ENCODE data around the gene HLA-DMA. TPM values are rescaled to one million over a fixed set of nuclear protein-coding genes. Genes with fewer than 3 reads are reported as not detected.
A peak's percentile ranks its signal among the peaks of the same experiment; 100 is the strongest.

Gene HLA-DMA
- total RNA-seq, 1 donor from 2014 or later, result 2.1 TPM

DNA sequence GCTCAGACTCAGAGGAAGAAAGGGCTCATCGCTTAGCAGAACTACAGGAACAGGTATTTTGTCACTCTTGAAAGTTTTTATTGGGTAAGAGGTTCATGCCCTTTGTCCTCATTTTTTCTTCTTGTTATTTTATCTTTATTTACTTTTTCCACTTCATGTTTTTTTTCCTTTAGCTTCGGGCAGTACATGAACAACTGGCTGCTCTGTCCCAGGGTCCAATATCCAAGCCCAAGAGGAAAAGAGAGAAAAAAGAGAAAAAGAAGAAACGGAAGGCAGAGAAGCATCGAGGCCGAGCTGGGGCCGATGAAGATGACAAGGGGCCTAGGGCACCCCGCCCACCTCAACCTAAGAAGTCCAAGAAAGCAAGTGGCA is 25.0 kb upstream of the HLA-DMA start:
- Mint-ChIP-seq H3K36me3 (peaks cover 61% of the 10 kb centered on the region), H3K27me3 (ENCODE audit: low read depth) (no peaks in the 10 kb centered on the region), H3K9me3 (no peaks in the 10 kb centered on the region), H3K4me1 (peaks cover 32% of the 10 kb centered on the region), H3K4me3 (no peak overlapping the region), H3K27ac (no peak overlapping the region)
- DNase-seq (ENCODE audit: low spot score in 2 of 2, unreplicated experiment in 2 of 2), result no peak
- TF ChIP-seq, protein P1, sequence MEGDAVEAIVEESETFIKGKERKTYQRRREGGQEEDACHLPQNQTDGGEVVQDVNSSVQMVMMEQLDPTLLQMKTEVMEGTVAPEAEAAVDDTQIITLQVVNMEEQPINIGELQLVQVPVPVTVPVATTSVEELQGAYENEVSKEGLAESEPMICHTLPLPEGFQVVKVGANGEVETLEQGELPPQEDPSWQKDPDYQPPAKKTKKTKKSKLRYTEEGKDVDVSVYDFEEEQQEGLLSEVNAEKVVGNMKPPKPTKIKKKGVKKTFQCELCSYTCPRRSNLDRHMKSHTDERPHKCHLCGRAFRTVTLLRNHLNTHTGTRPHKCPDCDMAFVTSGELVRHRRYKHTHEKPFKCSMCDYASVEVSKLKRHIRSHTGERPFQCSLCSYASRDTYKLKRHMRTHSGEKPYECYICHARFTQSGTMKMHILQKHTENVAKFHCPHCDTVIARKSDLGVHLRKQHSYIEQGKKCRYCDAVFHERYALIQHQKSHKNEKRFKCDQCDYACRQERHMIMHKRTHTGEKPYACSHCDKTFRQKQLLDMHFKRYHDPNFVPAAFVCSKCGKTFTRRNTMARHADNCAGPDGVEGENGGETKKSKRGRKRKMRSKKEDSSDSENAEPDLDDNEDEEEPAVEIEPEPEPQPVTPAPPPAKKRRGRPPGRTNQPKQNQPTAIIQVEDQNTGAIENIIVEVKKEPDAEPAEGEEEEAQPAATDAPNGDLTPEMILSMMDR (IDR thresholded peaks at IDR 0.05; ENCODE audit: unreplicated experiment), result no peak

DNA sequence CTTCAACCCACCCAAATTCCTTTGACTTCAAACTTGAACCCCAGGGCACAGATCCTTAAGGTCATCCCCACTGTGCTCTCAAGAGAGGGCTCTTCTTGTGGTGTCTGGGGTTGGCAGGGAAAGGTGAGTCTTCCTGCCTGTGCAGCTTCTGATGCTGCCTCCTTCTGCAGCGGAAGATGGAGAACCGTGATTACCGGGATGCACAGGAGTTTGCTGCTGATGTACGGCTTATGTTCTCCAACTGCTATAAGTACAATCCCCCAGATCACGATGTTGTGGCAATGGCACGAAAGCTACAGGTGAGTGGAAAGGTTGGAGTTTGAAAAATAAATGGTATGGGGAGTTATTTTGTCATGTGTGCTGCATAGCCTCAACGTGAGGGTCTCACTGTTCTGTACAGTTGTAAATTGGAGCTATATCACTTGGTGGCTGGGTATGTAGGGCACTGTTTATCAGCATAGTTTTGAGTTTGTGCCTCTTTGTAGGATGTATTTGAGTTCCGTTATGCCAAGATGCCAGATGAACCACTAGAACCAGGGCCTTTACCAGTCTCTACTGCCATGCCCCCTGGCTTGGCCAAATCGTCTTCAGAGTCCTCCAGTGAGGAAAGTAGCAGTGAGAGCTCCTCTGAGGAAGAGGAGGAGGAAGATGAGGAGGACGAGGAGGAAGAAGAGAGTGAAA is 24.5 kb upstream of the HLA-DMA start:
- Mint-ChIP-seq H3K36me3 (peaks cover 66% of the 10 kb centered on the region), H3K4me1 (peaks cover 32% of the 10 kb centered on the region), H3K27me3 (ENCODE audit: low read depth) (no peaks in the 10 kb centered on the region), H3K4me3 (no peak overlapping the region), H3K27ac (no peak overlapping the region), H3K9me3 (no peaks in the 10 kb centered on the region)
- TF ChIP-seq, protein P1 (IDR thresholded peaks at IDR 0.05; ENCODE audit: unreplicated experiment), result no peak
- DNase-seq (ENCODE audit: low spot score in 2 of 2, unreplicated experiment in 2 of 2), result no peak

DNA sequence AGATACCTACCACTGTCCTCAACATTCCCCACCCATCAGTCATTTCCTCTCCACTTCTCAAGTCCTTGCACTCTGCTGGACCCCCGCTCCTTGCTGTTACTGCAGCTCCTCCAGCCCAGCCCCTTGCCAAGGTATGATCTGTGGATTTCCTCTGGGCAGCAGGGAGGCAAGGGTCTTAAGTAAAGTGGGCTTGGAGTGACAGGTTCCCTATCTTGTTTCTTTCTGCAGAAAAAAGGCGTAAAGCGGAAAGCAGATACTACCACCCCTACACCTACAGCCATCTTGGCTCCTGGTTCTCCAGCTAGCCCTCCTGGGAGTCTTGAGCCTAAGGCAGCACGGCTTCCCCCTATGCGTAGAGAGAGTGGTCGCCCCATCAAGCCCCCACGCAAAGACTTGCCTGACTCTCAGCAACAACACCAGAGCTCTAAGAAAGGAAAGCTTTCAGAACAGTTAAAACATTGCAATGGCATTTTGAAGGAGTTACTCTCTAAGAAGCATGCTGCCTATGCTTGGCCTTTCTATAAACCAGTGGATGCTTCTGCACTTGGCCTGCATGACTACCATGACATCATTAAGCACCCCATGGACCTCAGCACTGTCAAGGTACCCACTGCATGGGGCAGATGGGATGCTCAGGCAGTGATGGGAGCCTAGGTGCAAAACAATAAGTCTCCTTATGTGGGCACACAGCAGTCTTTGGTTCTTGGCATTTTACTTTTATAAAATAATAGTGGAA is 23.6 kb upstream of the HLA-DMA start:
- H3K27ac Mint-ChIP-seq, result peak overlapping the region; percentile 20
- no peak for DNase-seq (ENCODE audit: low spot score in 2 of 2, unreplicated experiment in 2 of 2)
- peaks cover 66% of the 10 kb centered on the region for H3K36me3 Mint-ChIP-seq
- H3K27me3 Mint-ChIP-seq (ENCODE audit: low read depth), result no peaks in the 10 kb centered on the region
- peaks cover 32% of the 10 kb centered on the region for H3K4me1 Mint-ChIP-seq
- peak overlapping the region; percentile 3 for H3K4me3 Mint-ChIP-seq
- no peaks in the 10 kb centered on the region for H3K9me3 Mint-ChIP-seq
- TF ChIP-seq, protein P1 (IDR thresholded peaks at IDR 0.05; ENCODE audit: unreplicated experiment), result no peak

DNA sequence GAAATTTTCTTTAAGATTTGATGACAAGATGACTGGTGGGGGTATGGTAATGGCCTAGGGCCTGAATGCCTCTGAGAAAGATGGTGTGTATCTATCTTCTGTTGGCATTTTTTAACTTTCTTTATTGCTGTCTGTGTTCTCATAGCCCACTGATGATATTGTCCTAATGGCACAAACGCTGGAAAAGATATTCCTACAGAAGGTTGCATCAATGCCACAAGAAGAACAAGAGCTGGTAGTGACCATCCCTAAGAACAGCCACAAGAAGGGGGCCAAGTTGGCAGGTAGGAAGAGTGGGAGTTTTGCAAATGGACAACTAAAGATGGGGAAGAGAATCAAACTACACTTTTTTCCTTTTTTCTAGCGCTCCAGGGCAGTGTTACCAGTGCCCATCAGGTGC is 23.0 kb upstream of the HLA-DMA start:
- peak overlapping the region; percentile 91 for H3K4me3 Mint-ChIP-seq
- H3K27ac Mint-ChIP-seq, result peak overlapping the region; percentile 37
- TF ChIP-seq, protein P1 (IDR thresholded peaks at IDR 0.05; ENCODE audit: unreplicated experiment), result no peak
- no peaks in the 10 kb centered on the region for H3K9me3 Mint-ChIP-seq
- peaks cover 35% of the 10 kb centered on the region for H3K4me1 Mint-ChIP-seq
- no peak for DNase-seq (ENCODE audit: low spot score in 2 of 2, unreplicated experiment in 2 of 2)
- H3K27me3 Mint-ChIP-seq (ENCODE audit: low read depth), result no peaks in the 10 kb centered on the region
- peaks cover 64% of the 10 kb centered on the region for H3K36me3 Mint-ChIP-seq

DNA sequence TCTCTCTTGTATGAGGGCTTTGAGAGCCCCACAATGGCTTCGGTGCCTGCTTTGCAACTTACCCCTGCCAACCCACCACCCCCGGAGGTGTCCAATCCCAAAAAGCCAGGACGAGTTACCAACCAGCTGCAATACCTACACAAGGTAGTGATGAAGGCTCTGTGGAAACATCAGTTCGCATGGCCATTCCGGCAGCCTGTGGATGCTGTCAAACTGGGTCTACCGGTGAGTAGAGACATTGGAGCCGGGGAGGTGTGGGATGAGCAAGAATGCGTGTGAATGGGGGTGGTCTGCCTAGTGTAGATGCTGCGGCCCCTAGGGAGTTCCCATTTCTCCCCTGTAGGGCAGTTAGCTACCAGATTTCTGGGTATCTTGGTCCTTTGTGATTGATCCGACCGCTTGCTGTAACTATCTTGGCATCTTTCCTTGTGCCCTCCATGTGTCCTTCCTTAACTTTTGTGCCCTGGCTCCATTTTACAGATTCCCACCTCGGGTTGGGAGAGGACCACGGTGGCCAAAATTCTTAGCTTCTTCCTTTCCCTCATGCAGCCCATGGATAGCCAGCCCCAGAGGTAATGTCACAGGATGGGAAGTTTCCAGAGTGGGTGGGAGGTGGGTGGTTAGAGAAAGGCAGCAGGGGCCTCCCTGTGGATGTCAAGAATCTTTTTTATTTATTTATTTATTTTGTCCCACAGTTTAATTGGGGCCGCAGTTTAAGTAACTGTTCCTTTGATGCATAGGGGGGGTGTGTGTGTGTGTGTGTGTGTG is 21.8 kb upstream of the HLA-DMA start:
- peak overlapping the region; percentile 91 for H3K4me3 Mint-ChIP-seq
- no peaks in the 10 kb centered on the region for H3K27me3 Mint-ChIP-seq (ENCODE audit: low read depth)
- H3K9me3 Mint-ChIP-seq, result no peaks in the 10 kb centered on the region
- no peak for DNase-seq (ENCODE audit: low spot score in 2 of 2, unreplicated experiment in 2 of 2)
- TF ChIP-seq, protein P1 (IDR thresholded peaks at IDR 0.05; ENCODE audit: unreplicated experiment), result no peak
- peaks cover 36% of the 10 kb centered on the region for H3K4me1 Mint-ChIP-seq
- peak overlapping the region; percentile 100 for H3K27ac Mint-ChIP-seq
- H3K36me3 Mint-ChIP-seq, result peaks cover 52% of the 10 kb centered on the region
